ENCODE results near the gene IGSF21.

DNA sequence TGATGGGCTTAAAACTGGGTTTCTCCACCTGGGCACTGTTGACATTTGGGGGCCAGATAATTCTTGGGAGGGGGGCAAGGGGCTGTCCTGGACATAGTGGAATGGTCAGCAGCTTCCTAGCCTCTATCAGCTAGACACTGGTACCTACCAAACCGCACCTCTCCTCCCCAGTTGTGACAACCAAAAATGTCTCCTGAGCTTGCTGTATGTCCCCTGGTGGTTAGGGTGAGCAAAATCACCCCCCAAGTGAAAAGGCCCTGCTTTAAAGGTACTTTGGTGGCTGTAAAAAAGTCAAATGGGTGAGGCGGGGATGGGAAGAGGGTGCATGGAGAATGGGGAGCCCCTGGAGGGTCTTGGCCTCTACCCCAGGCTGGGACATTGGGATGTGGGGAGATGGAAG lies 182.0 kb downstream of the IGSF21 start:
- TF ChIP-seq ETV6 (conservative IDR thresholded peaks at IDR 0.05 in 1 of 2, IDR thresholded peaks at IDR 0.05 in 1 of 2; ENCODE audit: borderline replicate concordance in 1 of 2, low read depth in 1 of 2) = no peak
- TF ChIP-seq YY1 (IDR thresholded peaks at IDR 0.05; ENCODE audit: low read depth, low read length) = no peak
- no peak for TF ChIP-seq KDM1A (IDR thresholded peaks at IDR 0.05; ENCODE audit: borderline replicate concordance)
- TF ChIP-seq FOXK2 (IDR thresholded peaks at IDR 0.05) = no peak
- TF ChIP-seq, protein P1, sequence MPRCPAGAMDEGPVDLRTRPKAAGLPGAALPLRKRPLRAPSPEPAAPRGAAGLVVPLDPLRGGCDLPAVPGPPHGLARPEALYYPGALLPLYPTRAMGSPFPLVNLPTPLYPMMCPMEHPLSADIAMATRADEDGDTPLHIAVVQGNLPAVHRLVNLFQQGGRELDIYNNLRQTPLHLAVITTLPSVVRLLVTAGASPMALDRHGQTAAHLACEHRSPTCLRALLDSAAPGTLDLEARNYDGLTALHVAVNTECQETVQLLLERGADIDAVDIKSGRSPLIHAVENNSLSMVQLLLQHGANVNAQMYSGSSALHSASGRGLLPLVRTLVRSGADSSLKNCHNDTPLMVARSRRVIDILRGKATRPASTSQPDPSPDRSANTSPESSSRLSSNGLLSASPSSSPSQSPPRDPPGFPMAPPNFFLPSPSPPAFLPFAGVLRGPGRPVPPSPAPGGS (IDR thresholded peaks at IDR 0.05; ENCODE audit: borderline replicate concordance, insufficient read depth, low read depth, low read length, poor library complexity, severe bottlenecking) = no peak
- no peak for TF ChIP-seq SIN3A (IDR thresholded peaks at IDR 0.05; ENCODE audit: low read depth, low read length)
- no peak for TF ChIP-seq MYC (IDR thresholded peaks at IDR 0.05; ENCODE audit: insufficient read depth, insufficient read length, insufficient replicate concordance, low read length, severe bottlenecking)
- no peak for TF ChIP-seq DPF2 (IDR thresholded peaks at IDR 0.05)
- TF ChIP-seq SREBF2 (IDR thresholded peaks at IDR 0.05; ENCODE audit: low read length) = no peak
- no peak for TF ChIP-seq SMC3 (IDR thresholded peaks at IDR 0.05; ENCODE audit: borderline replicate concordance, low read length)
- no peak for TF ChIP-seq EZH2 (IDR thresholded peaks at IDR 0.05; ENCODE audit: borderline replicate concordance, control insufficient read depth, low read depth, low read length)
- no peak for TF ChIP-seq EED (IDR thresholded peaks at IDR 0.05; ENCODE audit: low read depth)
- TF ChIP-seq, protein P2, sequence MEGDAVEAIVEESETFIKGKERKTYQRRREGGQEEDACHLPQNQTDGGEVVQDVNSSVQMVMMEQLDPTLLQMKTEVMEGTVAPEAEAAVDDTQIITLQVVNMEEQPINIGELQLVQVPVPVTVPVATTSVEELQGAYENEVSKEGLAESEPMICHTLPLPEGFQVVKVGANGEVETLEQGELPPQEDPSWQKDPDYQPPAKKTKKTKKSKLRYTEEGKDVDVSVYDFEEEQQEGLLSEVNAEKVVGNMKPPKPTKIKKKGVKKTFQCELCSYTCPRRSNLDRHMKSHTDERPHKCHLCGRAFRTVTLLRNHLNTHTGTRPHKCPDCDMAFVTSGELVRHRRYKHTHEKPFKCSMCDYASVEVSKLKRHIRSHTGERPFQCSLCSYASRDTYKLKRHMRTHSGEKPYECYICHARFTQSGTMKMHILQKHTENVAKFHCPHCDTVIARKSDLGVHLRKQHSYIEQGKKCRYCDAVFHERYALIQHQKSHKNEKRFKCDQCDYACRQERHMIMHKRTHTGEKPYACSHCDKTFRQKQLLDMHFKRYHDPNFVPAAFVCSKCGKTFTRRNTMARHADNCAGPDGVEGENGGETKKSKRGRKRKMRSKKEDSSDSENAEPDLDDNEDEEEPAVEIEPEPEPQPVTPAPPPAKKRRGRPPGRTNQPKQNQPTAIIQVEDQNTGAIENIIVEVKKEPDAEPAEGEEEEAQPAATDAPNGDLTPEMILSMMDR (IDR thresholded peaks at IDR 0.05 in 2 of 3, conservative IDR thresholded peaks at IDR 0.05 in 1 of 3; ENCODE audit: control insufficient read depth in 2 of 3, extremely low read depth in 1 of 3, insufficient read depth in 1 of 3, low read depth in 3 of 3, low read length in 3 of 3) = peak in 2 of 3 experiments; percentile 4 to 37; a peak in 1 of 6 replicates
- TF ChIP-seq, protein P3, sequence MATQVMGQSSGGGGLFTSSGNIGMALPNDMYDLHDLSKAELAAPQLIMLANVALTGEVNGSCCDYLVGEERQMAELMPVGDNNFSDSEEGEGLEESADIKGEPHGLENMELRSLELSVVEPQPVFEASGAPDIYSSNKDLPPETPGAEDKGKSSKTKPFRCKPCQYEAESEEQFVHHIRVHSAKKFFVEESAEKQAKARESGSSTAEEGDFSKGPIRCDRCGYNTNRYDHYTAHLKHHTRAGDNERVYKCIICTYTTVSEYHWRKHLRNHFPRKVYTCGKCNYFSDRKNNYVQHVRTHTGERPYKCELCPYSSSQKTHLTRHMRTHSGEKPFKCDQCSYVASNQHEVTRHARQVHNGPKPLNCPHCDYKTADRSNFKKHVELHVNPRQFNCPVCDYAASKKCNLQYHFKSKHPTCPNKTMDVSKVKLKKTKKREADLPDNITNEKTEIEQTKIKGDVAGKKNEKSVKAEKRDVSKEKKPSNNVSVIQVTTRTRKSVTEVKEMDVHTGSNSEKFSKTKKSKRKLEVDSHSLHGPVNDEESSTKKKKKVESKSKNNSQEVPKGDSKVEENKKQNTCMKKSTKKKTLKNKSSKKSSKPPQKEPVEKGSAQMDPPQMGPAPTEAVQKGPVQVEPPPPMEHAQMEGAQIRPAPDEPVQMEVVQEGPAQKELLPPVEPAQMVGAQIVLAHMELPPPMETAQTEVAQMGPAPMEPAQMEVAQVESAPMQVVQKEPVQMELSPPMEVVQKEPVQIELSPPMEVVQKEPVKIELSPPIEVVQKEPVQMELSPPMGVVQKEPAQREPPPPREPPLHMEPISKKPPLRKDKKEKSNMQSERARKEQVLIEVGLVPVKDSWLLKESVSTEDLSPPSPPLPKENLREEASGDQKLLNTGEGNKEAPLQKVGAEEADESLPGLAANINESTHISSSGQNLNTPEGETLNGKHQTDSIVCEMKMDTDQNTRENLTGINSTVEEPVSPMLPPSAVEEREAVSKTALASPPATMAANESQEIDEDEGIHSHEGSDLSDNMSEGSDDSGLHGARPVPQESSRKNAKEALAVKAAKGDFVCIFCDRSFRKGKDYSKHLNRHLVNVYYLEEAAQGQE (IDR thresholded peaks at IDR 0.05; ENCODE audit: low read depth, low read length) = no peak

All from GM12878 (cell line).